Adrenal gland (tissue), 12 donors: ENCODE results near the gene GASK1A. TPM values are rescaled to one million over a fixed set of nuclear protein-coding genes. Genes with fewer than 3 reads are reported as not detected.

Source experiments
- DNase-seq, 7 donors: peaks; one replicate each; pipeline ENCODE4 v3.0.0-alpha.2; 2019 to 2020
- H3K27ac ChIP-seq, 5 donors: fragments of 200-600 bp; sonication (generic) in 4 of 5; 1 replicate in 3 of 5; 2 replicates in 2 of 5; pipeline versions ENCODE4 v1.5.1 to v1.8.0; 2016 to 2020; ENCODE audit warnings: mild to moderate bottlenecking in 1 of 5
- H3K27me3 ChIP-seq: fragments of 200-600 bp; 2 replicates; pipeline ENCODE4 v1.8.0; 2021
- H3K36me3 ChIP-seq, 2 donors: fragments of 200-600 bp; replicated peaks in 1 of 2; 1 replicate in 1 of 2; 2 replicates in 1 of 2; pipeline versions ENCODE4 v1.5.1 to v1.8.0; 2018 to 2022
- H3K4me1 ChIP-seq, 2 donors: fragments of 200-600 bp; replicated peaks in 1 of 2; 1 replicate in 1 of 2; 2 replicates in 1 of 2; pipeline versions ENCODE4 v1.5.1 to v1.8.0; 2018 to 2021
- H3K4me3 ChIP-seq, 4 donors: fragments of 200-600 bp; sonication (generic) in 3 of 4; one replicate each; pipeline ENCODE4 v1.5.1; 2016 to 2018
- H3K9me3 ChIP-seq, 3 donors: fragments of 200-600 bp; sonication (generic) in 1 of 3; replicated peaks in 1 of 3; 1 replicate in 2 of 3; 2 replicates in 1 of 3; pipeline versions ENCODE4 v1.5.1 to v1.8.0; 2016 to 2021
- POLR2A ChIP-seq, 2 donors: fragments of 450-650 bp; IDR thresholded peaks; one replicate each; pipeline ENCODE4 v1.6.1; 2017; ENCODE audit warnings: antibody characterized with exemption in 2 of 2, mild to moderate bottlenecking in 2 of 2, moderate library complexity in 1 of 2
- WGBS, 4 donors: extraction: QIAGEN DNeasy Blood & Tissue Kit in 2 of 4; methylation state at CpG; one replicate each; pipeline versions ENCODE4 v1.1.5 to v1.1.7; 2013 to 2017; 5-methylcytosine and 5-hydroxymethylcytosine counted together
- intact Hi-C, 2 donors: fragments of 100-400 bp; cut with DNase I; formaldehyde crosslinking; loops; one replicate each; pipeline versions ENCODE4 v1.14.1 to v1.15.0; 2022 to 2023
- polyA plus RNA-seq, 3 donors: library from polyadenylated mRNA; stranded (reverse); fragments of 200-250 nt in 2 of 3; fragments of 350-450 nt in 1 of 3; fragmentation: Illumina TruSeq in 1 of 3; extraction: RNeasy Lipid Tissue Mini Kit (QIAGEN cat#74804) in 1 of 3; gene quantifications; one replicate each; pipeline ENCODE4 v1.2.3, GENCODE V29; 2013 to 2014
- total RNA-seq, 9 donors: library from RNA; depleted of rRNA in 4 of 9; stranded (reverse); fragments of >200 nt in 4 of 9; fragments of 120-200 nt in 1 of 9; fragmentation: NEBNext Ultra II Directional in 1 of 9; extraction: Animal tissue kit (Norgen Biotek cat#: 25700) in 1 of 9; gene quantifications; one replicate each; pipeline versions ENCODE4 v1.1.0 to v1.2.4, GENCODE V29; 2013 to 2023
- TF ChIP-seq, protein P1 (sequence below), 6 experiments: fragments of 450-650 bp in 4 of 6; fragments of 200-600 bp in 2 of 6; sonication (generic) in 1 of 6; IDR thresholded peaks; 1 replicate in 5 of 6; 2 replicates in 1 of 6; pipeline versions ENCODE4 v1.5.1 to v1.8.0; 2016 to 2021; ENCODE audit warnings: antibody characterized with exemption in 6 of 6, mild to moderate bottlenecking in 2 of 6, moderate library complexity in 1 of 6
- donor health status: healthy with polysubstance abuse.
- donor health status: Bipolar disorder and iron deficiency.
- donor health status: DM: yes; HTN: yes; CAD: no.
- donor health status: DM: no; HTN: no; CAD: no.
- donor health status: DM: no; HTN: no; CAD: no.
- donor health status: DM: yes; HTN: yes; CAD: no.

The GASK1A gene
- total and polyA plus RNA-seq, 12 donors = 1.5 to 15.5 (median 4.5) TPM

GRCh38 chr3:43023746-43024145 lies 44.6 kb downstream of the GASK1A start:
- intact Hi-C loops = no loop called here
- 72 to 82% (median 79%) methylated on average over 5 of the region's 5 CpGs for WGBS, 4 donors
- Histone ChIP-seq H3K27ac (no peak overlapping the region), H3K36me3 (no peaks in the 10 kb centered on the region), H3K9me3 (no peaks in the 10 kb centered on the region), H3K27me3 (no peaks in the 10 kb centered on the region), H3K4me1 (no peaks in the 10 kb centered on the region), H3K4me3 (no peak overlapping the region)
- DNase-seq = peak in 1 of 7 donors; percentile 4
- no peak for TF ChIP-seq POLR2A (IDR thresholded peaks at IDR 0.05)
- TF ChIP-seq, protein P1, sequence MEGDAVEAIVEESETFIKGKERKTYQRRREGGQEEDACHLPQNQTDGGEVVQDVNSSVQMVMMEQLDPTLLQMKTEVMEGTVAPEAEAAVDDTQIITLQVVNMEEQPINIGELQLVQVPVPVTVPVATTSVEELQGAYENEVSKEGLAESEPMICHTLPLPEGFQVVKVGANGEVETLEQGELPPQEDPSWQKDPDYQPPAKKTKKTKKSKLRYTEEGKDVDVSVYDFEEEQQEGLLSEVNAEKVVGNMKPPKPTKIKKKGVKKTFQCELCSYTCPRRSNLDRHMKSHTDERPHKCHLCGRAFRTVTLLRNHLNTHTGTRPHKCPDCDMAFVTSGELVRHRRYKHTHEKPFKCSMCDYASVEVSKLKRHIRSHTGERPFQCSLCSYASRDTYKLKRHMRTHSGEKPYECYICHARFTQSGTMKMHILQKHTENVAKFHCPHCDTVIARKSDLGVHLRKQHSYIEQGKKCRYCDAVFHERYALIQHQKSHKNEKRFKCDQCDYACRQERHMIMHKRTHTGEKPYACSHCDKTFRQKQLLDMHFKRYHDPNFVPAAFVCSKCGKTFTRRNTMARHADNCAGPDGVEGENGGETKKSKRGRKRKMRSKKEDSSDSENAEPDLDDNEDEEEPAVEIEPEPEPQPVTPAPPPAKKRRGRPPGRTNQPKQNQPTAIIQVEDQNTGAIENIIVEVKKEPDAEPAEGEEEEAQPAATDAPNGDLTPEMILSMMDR (IDR thresholded peaks at IDR 0.05) = no peak

- DNase-seq = peak in 1 of 7 donors; percentile 44
- intact Hi-C loops = no loop called here
- TF ChIP-seq POLR2A (IDR thresholded peaks at IDR 0.05) = no peak
- TF ChIP-seq, protein P1 (IDR thresholded peaks at IDR 0.05) = no peak
- H3K27ac ChIP-seq = no peak overlapping the region
- no peak overlapping the region for H3K4me3 ChIP-seq
- H3K4me1 ChIP-seq = no peaks in the 10 kb centered on the region
- H3K27me3 ChIP-seq = no peaks in the 10 kb centered on the region
- 67 to 76% (median 74%) methylated on average over 5 to 6 of the region's 6 CpGs for WGBS, 4 donors
- H3K9me3 ChIP-seq = no peaks in the 10 kb centered on the region
- H3K36me3 ChIP-seq = no peaks in the 10 kb centered on the region
These were observed 45.2 kb downstream of the GASK1A start for GRCh38 chr3:43024181-43024885.

DNA sequence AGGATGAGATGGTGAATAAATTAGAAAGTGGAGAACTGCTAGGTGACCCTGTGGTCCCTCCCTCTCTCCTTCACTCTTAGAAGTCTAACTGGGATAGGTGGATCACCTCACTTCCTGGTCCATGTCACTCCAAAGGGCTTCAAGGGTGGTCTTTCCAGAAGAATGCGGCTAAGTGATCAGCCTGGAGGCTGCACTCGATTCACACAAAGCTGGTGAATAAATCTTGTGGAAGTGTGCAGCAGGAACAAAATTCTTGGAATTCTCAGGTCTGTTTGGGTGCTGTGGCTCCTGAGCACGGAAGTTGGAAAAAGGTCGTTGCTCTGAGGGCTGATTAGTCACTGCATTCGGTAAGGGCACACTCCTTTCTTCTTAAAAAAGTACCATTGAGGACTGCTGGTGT lies 46.3 kb downstream of the GASK1A start:
- H3K4me3 ChIP-seq = no peak overlapping the region
- WGBS, 4 donors = 63 to 82% (median 67%) methylated on average over 5 of the region's 5 CpGs
- TF ChIP-seq POLR2A (IDR thresholded peaks at IDR 0.05) = no peak
- TF ChIP-seq, protein P1 (IDR thresholded peaks at IDR 0.05) = no peak
- no peak for DNase-seq
- intact Hi-C loops = no loop called here
- no peaks in the 10 kb centered on the region for H3K36me3 ChIP-seq
- no peak overlapping the region for H3K27ac ChIP-seq
- H3K27me3 ChIP-seq = no peaks in the 10 kb centered on the region
- no peaks in the 10 kb centered on the region for H3K9me3 ChIP-seq
- no peaks in the 10 kb centered on the region for H3K4me1 ChIP-seq

GRCh38 chr3:43028001-43028400 lies 48.9 kb downstream of the GASK1A start:
- Histone ChIP-seq H3K4me1 (no peaks in the 10 kb centered on the region), H3K27ac (no peak overlapping the region), H3K27me3 (no peaks in the 10 kb centered on the region), H3K36me3 (no peaks in the 10 kb centered on the region), H3K9me3 (no peaks in the 10 kb centered on the region), H3K4me3 (no peak overlapping the region)
- intact Hi-C loops = no loop called here
- WGBS, 4 donors = 86 to 90% (median 89%) methylated on average over 1 of the region's 1 CpG
- peak in 1 of 7 donors; percentile 14 for DNase-seq
- TF ChIP-seq, protein P1 (IDR thresholded peaks at IDR 0.05) = no peak
- TF ChIP-seq POLR2A (IDR thresholded peaks at IDR 0.05) = no peak
